HepG2 (cell line): Measurements from ENCODE around the gene TBC1D14. TPM values are rescaled to one million over a fixed set of nuclear protein-coding genes. Genes with fewer than 3 reads are reported as not detected.

Experiments used
- ARNT ChIP-seq: fragments of 450-650 bp; IDR thresholded peaks from 2 replicates; pipeline ENCODE4 v1.6.1; 2017
- NR2C2 ChIP-seq: sonication (generic); formaldehyde crosslinking; IDR thresholded peaks from 2 replicates; pipeline ENCODE4 v1.4.0; 2020; ENCODE audit warnings: missing genetic modification reagents, mild to moderate bottlenecking, moderate library complexity, borderline replicate concordance
- REXO4 ChIP-seq: sonication (generic); formaldehyde crosslinking; IDR thresholded peaks from 2 replicates; pipeline ENCODE4 v1.8.0; 2022; ENCODE audit warnings: missing genetic modification reagents, mild to moderate bottlenecking, borderline replicate concordance
- U2AF2 ChIP-seq: fragments of 200-400 bp; formaldehyde crosslinking; IDR thresholded peaks from 2 replicates; pipeline ENCODE4 v1.6.1; 2017; ENCODE audit warnings: low read depth, mild to moderate bottlenecking, low read length
- ZBTB7B ChIP-seq: sonication (generic); formaldehyde crosslinking; IDR thresholded peaks from 2 replicates; pipeline ENCODE4 v1.4.0; 2020; ENCODE audit warnings: missing genetic modification reagents
- ZNF282 ChIP-seq: fragments of 450-650 bp; IDR thresholded peaks from 2 replicates; pipeline ENCODE4 v1.6.1; 2018; ENCODE audit not compliant: partially characterized antibody
- ZNF562 ChIP-seq: sonication (generic); formaldehyde crosslinking; IDR thresholded peaks from 2 replicates; pipeline ENCODE4 v1.8.0; 2022; ENCODE audit warnings: missing genetic modification reagents, borderline replicate concordance
- ZNF713 ChIP-seq: sonication (generic); formaldehyde crosslinking; IDR thresholded peaks from 2 replicates; pipeline ENCODE4 v1.4.0; 2020; ENCODE audit warnings: mild to moderate bottlenecking, missing genetic modification reagents
- polyA plus RNA-seq, 8 experiments: library from polyadenylated mRNA; depleted of rRNA in 3 of 8; stranded (reverse) in 7 of 8; unstranded in 1 of 8; fragments of >200 nt; fragmentation: Illumina TruSeq in 4 of 8; extraction: Trizol in 4 of 8; gene quantifications; 2 replicates each; pipeline versions ENCODE4 v1.2.1 to v1.2.3, GENCODE V29; 2011 to 2016; ENCODE audit warnings: low read depth in 4 of 8, missing spikeins in 1 of 8, mixed read lengths in 1 of 8; ENCODE audit not compliant: insufficient read depth in 1 of 8
- total RNA-seq, 5 experiments: library from RNA; depleted of rRNA; stranded (reverse); fragments of >200 nt; fragmentation: Illumina TruSeq; extraction: Trizol; gene quantifications; 2 replicates each; pipeline ENCODE4 v1.2.3, GENCODE V29; 2016; ENCODE audit warnings: low read depth in 1 of 5
- TF ChIP-seq, protein P1 (sequence below): sonication (generic); formaldehyde crosslinking; IDR thresholded peaks from 2 replicates; pipeline ENCODE4 v1.5.0; 2020; ENCODE audit warnings: mild to moderate bottlenecking, missing genetic modification reagents, borderline replicate concordance
- TF ChIP-seq, protein P2 (sequence below): sonication (generic); formaldehyde crosslinking; IDR thresholded peaks from 2 replicates; pipeline ENCODE4 v1.5.1; 2020; ENCODE audit warnings: missing genetic modification reagents, mild to moderate bottlenecking, borderline replicate concordance
- TF ChIP-seq, protein P3 (sequence below): sonication (generic); formaldehyde crosslinking; IDR thresholded peaks from 2 replicates; pipeline ENCODE4 v1.4.0; 2020; ENCODE audit warnings: mild to moderate bottlenecking, low read depth, missing genetic modification reagents
- TF ChIP-seq, protein P4 (sequence below): IDR thresholded peaks from 2 replicates; pipeline ENCODE4 v1.6.1; 2012; ENCODE audit warnings: low read length, improper control_type of control experiment
- TF ChIP-seq, protein P5 (sequence below): sonication (generic); formaldehyde crosslinking; IDR thresholded peaks from 2 replicates; pipeline ENCODE4 v1.4.0; 2020; ENCODE audit warnings: mild to moderate bottlenecking, missing genetic modification reagents

Gene TBC1D14
- total and polyA plus RNA-seq, 2 of the 13 experiments (the other 11 are each of a cell fraction or from before 2014, with no cell fraction given): 29.5 to 46.5 TPM

DNA sequence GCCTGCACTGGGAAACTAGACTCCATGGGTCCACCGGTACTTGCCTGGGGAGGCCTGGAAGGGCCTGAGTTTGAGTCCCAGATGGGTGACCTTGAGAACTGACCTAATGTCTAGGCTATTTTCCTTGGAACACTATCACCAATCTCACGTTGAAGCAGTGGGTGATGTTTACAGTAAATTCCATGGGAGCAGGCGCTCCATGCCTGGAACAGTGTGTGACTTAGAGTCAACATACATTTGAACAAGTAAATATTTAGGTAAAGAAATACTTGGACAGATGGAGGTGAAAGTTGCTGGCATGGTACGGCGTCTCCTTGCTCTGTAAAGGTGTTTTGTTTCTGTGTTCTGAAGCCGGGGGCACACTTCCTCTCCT, 47.5 kb downstream of the TBC1D14 start (continued):
- TF ChIP-seq, protein P1, sequence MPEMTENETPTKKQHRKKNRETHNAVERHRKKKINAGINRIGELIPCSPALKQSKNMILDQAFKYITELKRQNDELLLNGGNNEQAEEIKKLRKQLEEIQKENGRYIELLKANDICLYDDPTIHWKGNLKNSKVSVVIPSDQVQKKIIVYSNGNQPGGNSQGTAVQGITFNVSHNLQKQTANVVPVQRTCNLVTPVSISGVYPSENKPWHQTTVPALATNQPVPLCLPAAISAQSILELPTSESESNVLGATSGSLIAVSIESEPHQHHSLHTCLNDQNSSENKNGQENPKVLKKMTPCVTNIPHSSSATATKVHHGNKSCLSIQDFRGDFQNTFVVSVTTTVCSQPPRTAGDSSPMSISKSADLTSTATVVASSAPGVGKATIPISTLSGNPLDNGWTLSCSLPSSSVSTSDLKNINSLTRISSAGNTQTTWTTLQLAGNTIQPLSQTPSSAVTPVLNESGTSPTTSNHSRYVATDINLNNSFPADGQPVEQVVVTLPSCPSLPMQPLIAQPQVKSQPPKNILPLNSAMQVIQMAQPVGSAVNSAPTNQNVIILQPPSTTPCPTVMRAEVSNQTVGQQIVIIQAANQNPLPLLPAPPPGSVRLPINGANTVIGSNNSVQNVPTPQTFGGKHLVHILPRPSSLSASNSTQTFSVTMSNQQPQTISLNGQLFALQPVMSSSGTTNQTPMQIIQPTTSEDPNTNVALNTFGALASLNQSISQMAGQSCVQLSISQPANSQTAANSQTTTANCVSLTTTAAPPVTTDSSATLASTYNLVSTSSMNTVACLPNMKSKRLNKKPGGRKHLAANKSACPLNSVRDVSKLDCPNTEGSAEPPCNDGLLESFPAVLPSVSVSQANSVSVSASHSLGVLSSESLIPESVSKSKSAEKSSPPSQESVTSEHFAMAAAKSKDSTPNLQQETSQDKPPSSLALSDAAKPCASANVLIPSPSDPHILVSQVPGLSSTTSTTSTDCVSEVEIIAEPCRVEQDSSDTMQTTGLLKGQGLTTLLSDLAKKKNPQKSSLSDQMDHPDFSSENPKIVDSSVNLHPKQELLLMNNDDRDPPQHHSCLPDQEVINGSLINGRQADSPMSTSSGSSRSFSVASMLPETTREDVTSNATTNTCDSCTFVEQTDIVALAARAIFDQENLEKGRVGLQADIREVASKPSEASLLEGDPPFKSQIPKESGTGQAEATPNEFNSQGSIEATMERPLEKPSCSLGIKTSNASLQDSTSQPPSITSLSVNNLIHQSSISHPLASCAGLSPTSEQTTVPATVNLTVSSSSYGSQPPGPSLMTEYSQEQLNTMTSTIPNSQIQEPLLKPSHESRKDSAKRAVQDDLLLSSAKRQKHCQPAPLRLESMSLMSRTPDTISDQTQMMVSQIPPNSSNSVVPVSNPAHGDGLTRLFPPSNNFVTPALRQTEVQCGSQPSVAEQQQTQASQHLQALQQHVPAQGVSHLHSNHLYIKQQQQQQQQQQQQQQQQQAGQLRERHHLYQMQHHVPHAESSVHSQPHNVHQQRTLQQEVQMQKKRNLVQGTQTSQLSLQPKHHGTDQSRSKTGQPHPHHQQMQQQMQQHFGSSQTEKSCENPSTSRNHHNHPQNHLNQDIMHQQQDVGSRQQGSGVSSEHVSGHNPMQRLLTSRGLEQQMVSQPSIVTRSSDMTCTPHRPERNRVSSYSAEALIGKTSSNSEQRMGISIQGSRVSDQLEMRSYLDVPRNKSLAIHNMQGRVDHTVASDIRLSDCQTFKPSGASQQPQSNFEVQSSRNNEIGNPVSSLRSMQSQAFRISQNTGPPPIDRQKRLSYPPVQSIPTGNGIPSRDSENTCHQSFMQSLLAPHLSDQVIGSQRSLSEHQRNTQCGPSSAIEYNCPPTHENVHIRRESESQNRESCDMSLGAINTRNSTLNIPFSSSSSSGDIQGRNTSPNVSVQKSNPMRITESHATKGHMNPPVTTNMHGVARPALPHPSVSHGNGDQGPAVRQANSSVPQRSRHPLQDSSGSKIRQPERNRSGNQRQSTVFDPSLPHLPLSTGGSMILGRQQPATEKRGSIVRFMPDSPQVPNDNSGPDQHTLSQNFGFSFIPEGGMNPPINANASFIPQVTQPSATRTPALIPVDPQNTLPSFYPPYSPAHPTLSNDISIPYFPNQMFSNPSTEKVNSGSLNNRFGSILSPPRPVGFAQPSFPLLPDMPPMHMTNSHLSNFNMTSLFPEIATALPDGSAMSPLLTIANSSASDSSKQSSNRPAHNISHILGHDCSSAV (CRISPR knock-in tag): no peak
- TF ChIP-seq, protein P2, sequence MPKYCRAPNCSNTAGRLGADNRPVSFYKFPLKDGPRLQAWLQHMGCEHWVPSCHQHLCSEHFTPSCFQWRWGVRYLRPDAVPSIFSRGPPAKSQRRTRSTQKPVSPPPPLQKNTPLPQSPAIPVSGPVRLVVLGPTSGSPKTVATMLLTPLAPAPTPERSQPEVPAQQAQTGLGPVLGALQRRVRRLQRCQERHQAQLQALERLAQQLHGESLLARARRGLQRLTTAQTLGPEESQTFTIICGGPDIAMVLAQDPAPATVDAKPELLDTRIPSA (CRISPR knock-in tag): no peak
- no peak for TF ChIP-seq REXO4 (CRISPR knock-in tag)
- TF ChIP-seq U2AF2: no peak
- no peak for TF ChIP-seq ZBTB7B
- TF ChIP-seq, protein P3, sequence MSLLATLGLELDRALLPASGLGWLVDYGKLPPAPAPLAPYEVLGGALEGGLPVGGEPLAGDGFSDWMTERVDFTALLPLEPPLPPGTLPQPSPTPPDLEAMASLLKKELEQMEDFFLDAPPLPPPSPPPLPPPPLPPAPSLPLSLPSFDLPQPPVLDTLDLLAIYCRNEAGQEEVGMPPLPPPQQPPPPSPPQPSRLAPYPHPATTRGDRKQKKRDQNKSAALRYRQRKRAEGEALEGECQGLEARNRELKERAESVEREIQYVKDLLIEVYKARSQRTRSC (CRISPR knock-in tag): no peak
- TF ChIP-seq NR2C2 (CRISPR knock-in tag): no peak
- no peak for TF ChIP-seq ZNF282
- no peak for TF ChIP-seq ZNF562 (CRISPR knock-in tag)
- no peak for TF ChIP-seq ARNT
- TF ChIP-seq, protein P4, sequence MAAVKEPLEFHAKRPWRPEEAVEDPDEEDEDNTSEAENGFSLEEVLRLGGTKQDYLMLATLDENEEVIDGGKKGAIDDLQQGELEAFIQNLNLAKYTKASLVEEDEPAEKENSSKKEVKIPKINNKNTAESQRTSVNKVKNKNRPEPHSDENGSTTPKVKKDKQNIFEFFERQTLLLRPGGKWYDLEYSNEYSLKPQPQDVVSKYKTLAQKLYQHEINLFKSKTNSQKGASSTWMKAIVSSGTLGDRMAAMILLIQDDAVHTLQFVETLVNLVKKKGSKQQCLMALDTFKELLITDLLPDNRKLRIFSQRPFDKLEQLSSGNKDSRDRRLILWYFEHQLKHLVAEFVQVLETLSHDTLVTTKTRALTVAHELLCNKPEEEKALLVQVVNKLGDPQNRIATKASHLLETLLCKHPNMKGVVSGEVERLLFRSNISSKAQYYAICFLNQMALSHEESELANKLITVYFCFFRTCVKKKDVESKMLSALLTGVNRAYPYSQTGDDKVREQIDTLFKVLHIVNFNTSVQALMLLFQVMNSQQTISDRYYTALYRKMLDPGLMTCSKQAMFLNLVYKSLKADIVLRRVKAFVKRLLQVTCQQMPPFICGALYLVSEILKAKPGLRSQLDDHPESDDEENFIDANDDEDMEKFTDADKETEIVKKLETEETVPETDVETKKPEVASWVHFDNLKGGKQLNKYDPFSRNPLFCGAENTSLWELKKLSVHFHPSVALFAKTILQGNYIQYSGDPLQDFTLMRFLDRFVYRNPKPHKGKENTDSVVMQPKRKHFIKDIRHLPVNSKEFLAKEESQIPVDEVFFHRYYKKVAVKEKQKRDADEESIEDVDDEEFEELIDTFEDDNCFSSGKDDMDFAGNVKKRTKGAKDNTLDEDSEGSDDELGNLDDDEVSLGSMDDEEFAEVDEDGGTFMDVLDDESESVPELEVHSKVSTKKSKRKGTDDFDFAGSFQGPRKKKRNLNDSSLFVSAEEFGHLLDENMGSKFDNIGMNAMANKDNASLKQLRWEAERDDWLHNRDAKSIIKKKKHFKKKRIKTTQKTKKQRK: no peak
- TF ChIP-seq ZNF713 (CRISPR knock-in tag): no peak
- TF ChIP-seq, protein P5, sequence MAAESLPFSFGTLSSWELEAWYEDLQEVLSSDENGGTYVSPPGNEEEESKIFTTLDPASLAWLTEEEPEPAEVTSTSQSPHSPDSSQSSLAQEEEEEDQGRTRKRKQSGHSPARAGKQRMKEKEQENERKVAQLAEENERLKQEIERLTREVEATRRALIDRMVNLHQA (CRISPR knock-in tag): no peak
